Ishikawa (cell line): ENCODE measurements around the gene FAM98A.

Experiments
- EGR1 ChIP-seq: IDR thresholded peaks from 2 replicates; pipeline ENCODE4 v1.6.1; 2012
- EP300 ChIP-seq: IDR thresholded peaks from 2 replicates; pipeline ENCODE4 v1.6.1; 2012; ENCODE audit warnings: borderline replicate concordance
- FOXM1 ChIP-seq: IDR thresholded peaks from 2 replicates; pipeline ENCODE4 v1.6.1; 2012; ENCODE audit warnings: low read depth, borderline replicate concordance
- NFIC ChIP-seq: IDR thresholded peaks from 2 replicates; pipeline ENCODE4 v1.6.1; 2012
- REST ChIP-seq: IDR thresholded peaks from 2 replicates; pipeline ENCODE4 v1.6.1; 2012; ENCODE audit warnings: low read depth, mild to moderate bottlenecking
- TCF12 ChIP-seq: IDR thresholded peaks from 2 replicates; pipeline ENCODE4 v1.6.1; 2012; ENCODE audit warnings: low read depth
- TEAD4 ChIP-seq: IDR thresholded peaks from 2 replicates; pipeline ENCODE4 v1.6.1; 2012

- TF ChIP-seq EP300: no peak
- no peak for TF ChIP-seq TEAD4
- no peak for TF ChIP-seq EGR1
- no peak for TF ChIP-seq REST
- TF ChIP-seq NFIC: no peak
- TF ChIP-seq FOXM1: no peak
- no peak for TF ChIP-seq TCF12
Observed at GRCh38 chr2:33595385-33595784, 3.7 kb downstream of the FAM98A start.
